Fibroblast of skin of left quadriceps (primary cell): Measurements from ENCODE around the gene APOL4.
"Not testable (repeated sequence)": the region's sequence is repeated elsewhere in the genome, so short reads cannot be mapped to it uniquely, and the experiment has no call there.

Experiments
- DNase-seq, 2 experiments: peaks; one replicate each; pipeline ENCODE4 v3.0.0-alpha.2; 2013; ENCODE audit warnings: low read depth in 2 of 2

The APOL4 gene

DNA sequence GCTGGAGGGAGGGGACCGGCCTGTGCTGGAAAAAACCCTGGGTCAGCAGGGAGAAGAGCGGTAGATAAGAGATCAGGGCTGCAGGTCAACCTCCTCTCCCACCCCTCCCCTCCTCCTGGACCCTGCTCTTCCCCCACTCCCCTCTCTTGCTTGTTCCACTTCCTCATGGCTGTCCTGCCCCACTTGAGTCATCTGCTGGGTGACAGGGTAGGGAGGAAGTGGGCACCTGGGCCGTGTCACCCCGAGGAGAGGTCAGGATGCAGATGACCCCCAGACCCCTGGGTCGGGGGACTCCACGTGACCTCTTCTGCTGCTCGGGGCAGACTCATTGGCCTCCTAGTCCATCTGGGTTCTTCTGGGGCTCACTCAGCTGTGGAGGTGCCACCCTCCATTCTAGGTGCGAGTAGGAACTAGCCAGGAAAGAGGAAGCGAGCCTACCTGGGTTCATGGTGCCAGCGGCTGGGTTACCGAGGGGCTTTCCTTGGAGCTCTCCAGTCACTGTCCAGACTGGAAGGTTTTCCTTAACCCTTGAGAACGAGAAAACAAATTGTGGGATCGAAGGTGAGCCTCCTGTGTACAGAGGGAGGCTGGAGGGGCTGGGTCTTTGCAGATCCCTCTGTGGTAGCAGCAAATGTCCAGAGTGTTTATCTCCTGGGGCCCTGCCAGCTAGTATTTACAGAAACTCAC, 31.2 kb upstream of the APOL4 start:
- DNase-seq = no peak

DNA sequence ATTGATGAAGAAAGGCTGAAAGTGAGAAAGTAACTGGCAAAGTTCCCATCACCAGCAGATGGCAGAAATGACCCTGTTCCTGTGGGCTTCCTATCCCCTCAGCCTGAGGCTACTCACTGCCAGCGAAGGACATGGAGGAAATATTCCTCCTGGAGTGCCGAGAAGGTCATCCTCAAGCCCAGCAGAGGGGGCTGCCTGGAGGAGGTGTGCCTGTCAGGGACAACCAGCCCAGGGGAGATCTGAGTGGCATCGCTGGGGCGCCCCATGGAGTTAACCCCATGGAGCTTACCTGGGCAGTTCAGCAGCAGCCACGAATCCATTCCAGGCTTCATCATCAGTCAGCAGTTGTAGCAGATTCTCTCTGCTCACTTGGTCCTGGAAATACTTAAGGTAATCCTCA, 29.4 kb upstream of the APOL4 start:
- not testable (repeated sequence) for DNase-seq

DNA sequence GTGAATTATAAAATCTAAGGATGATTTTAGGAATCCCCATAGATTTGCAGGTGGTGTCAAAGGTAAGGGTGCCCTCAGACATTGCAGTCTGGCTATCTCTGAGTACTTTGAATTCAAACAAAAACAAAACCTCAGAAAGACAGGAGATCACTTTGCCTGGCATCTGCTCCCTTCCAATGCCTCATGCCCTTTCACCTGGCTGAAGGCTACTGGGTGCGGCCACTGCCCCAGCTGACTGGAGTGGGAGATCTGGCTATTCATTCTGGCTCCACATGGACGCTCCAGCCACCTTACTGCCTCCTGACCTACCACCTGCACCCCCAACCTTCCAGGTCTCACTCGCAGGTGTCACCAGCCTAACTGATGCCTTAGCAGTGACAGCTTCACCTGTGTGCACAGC, 28.0 kb upstream of the APOL4 start:
- DNase-seq = not testable (repeated sequence)

DNA sequence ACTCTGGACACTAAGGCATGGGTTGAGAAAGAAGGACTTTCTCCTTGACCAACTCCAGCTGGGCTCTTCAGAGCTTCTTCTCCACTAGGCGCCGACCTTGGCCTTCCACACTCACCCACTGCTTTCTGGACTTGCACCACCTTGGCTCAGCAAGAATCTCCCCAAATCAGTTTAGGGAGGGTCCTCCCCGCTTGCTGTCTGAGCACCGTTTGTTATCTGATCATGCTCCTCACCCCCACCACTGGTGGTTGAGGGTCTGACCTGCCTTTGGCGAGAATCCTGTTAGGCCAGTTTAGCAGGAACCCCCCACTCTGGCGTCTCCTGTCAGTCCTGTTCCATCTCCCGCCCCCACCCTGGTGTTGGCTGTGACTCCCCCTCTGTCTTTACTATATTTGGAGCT, 27.3 kb upstream of the APOL4 start:
- no peak for DNase-seq

DNA sequence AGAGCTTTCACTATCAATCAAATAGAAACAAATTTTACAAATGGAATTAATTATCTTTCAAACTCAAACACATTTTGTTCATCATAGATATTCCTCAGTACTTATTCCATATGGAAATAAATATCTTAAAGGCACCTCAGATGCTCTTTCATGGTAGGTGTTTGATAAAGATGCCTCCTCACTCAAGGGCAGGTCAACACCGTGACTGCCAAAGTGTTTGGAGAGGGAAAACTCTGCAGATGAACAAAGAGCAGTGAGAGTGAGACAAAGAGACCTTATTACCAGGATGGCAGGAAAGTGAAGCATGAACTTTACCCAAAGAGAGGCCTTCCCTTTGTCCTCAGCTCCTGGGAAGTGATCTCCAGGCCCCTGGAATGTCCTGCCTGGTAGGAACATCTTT, 26.8 kb upstream of the APOL4 start:
- DNase-seq = not testable (repeated sequence)

DNA sequence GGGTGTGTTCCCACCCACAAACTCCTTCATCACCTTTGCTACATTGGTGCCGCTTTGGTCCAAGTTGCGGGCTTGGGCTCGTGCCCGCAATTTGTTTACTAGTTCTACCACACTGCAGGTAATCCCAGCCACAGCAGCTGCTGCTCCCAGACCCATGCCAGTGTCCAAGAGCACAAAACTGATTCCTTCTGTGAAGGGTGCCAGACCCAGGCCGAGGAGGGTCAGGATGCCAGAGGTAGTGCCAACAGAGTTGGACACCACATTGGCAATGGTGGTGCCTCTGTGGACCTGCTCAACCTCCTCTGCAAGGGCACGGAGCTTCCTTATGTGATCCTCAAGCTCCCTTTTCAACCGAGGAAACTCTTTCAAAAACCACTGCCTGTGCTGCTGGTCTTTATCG, 26.2 kb upstream of the APOL4 start:
- no peak for DNase-seq

DNA sequence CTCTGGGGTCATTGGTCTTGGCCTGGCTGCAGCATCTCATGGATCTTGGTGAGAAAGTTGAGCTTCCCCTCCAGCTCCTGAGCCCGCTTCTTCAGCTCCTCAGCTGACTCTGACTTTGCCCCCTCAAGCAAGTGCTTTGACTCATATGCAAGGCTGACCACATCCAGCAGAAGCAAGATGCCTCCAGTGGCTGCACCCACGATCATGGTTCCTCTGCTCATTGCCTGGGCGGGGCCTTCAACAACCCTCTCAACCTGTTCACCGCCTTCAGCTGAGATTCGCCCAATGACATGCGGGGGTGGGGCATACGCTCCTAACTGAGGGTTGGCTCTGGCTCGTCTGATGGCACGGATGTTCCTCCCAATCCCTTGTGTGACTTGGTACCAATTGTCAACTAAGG, 25.8 kb upstream of the APOL4 start:
- DNase-seq = no peak

DNA sequence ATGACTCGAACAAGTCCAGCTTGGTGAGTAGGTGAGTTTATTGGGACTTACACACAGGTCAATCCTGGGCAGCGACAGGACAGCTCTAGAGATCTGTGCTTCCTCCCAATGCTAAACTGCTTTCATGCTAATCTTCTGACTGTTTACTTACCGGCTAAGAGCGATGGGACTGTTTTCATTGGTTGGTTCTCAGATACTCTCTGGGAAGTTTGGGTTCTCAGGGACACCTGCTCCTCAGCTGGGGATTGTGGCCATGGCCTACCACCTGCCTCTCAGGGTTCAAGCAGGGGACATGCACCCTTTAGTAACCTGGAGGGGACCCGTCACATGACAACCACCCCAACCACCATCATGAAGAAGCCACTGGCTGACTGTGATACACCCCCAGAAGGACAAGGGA, 24.6 kb upstream of the APOL4 start:
- no peak for DNase-seq

DNA sequence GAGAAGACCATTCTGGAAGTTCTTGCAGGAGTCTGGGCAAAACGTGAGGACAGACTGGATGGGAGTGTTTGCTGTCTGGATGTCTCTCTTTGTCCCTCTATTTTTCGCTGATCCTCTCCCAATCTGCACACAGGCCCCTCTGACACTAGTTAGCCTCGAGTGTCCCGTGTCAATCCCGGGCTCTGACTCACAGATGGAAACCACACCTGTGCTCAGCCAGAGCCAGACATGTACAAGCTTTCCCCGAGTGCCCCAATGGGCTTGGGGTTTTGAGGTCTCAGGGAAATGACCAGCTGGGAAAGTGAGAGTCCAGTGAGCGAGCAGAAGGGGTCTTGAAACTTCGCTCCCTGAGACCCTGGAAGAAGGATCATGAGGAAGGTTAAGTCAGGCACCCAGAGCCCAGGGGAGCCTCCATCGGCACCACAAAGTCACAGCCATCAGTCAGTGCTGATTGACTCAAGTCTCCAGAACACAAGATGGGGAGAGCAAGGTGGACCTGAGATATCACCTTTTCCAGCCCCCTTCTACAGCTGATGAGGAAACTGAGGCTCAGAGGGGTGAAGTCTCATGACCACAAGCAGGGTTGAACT, 23.8 kb upstream of the APOL4 start:
- DNase-seq = no peak

DNA sequence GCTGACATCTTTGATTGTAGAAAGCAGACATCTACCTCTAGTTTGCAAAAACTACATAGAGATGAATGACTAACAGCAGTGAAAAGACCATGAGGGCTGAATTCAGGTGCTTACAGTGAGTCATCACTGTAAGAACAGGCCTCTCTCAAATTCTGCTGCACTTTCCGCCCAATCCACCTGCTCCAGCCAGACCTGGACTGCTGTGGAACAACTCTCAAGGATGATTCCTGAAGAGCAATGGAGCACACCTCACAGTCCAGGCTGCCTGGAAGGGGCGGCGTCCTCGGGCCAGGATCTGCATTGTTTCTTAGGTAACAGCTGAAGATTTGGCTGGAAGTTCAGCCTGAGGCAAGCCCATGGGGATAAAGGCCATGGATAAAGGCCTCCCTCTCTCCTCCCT, 22.6 kb upstream of the APOL4 start:
- no peak for DNase-seq

DNA sequence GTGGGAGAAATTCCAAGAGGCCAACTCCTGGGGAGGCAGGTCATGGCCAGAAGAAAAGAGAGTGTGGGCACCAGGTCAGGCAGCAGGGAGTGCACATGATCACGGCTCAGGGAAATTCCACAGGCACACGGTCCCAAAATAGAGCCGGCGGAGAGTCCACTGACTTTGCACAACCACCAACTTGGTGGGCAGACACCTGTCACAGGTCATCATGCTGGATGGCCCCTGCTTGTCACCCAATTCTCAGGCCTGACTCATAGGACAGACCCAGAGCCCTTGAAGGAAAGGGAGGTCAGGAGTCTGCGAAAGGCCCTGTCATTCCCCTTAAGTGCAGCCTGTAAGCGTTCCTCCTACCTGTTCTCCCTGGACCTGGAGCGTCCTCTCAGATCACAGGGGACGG, 21.9 kb upstream of the APOL4 start:
- DNase-seq = no peak

DNA sequence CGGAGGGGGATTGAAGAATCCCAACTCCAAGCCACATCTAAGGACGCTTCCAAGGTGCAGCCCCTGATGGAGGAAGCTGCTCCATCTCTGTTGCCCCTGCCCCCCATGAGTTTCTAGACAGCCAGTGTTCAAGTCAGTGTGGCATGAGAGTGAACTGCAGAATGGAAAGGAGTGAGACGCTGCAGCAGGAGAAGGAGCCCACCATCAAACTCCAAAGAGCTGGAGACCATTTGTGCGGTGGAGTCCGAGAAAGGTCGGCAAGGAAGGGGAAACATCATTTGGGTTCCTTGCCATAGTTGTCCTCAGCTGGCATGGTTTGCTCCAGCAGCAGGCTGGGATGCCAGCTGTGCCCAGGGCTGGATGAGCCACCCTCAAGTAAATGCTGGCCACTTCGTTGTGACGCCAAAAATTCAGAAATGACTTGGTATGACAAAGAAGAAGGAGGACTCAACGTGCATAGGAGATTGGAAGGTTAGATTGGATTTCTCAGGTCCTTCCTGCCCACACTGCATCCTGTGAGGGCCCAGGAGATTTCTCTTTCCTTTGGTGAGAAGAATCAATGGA, 21.4 kb upstream of the APOL4 start:
- DNase-seq = no peak

DNA sequence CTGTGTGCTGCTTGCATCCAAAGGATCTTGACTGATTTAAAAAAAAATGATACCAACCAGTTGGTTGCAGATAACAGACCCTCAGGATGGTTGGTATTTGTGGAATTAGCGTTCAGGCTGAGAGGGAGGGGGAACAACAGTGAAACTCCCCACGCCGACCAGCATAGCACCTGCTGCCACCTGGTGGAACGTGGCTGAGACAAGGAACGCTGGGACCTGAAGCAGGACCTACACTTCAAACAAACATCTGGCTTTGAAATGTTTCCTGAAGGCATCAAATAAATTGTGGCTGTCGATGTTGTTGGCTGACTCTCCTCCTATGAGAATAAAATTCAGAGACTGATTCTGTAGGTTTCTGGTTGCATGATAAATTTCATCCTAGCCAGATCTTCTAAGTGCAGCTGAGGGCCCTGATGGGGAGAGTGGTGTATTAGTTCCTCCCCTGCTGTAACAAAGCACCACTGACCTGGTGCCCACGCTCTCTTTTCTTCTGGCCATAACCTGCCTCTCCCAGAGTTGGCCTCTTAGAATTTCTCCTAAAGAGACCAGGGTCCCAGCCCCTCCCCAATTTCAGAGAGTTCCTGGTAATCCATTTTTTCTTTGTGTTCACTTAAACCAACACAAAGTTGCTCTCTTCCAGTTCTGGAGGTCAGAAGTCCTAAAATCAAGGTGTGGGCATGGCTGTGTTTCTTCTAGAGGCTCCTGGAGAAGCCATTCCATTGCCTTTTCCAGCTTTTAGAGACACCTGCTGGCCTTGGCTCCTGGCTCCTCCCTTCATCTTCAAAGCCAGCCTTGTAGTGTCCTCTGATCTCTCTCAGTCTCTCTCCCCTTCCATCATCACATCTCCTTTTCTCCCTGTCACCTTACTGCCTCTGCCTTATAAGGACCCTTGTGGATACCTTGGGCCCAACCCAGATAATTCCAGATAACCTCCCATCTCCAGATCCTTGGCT, 20.5 kb upstream of the APOL4 start:
- no peak for DNase-seq

DNA sequence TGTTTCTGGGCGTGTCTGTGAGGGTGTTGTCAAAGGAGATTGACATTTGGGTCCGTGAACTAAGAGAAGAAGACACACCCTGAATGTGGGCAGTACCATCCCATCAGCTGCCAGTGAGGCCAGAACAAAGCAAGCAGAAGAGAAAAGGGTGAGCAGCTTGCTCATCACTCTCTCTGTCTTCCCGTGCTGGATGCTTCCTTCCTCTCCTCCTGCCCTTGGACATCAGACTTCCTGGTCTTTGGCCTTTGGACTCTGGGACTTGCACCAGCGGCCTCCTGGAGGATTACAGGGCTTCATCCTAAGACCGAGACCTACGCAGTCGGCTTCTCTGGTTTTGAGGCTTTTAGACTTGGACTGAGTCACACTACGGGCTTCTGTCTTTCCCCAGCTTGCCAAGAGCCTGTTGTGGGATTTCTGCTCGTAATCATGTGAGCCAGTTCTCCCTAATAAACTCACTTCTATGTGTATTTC, 18.9 kb upstream of the APOL4 start:
- no peak for DNase-seq

DNA sequence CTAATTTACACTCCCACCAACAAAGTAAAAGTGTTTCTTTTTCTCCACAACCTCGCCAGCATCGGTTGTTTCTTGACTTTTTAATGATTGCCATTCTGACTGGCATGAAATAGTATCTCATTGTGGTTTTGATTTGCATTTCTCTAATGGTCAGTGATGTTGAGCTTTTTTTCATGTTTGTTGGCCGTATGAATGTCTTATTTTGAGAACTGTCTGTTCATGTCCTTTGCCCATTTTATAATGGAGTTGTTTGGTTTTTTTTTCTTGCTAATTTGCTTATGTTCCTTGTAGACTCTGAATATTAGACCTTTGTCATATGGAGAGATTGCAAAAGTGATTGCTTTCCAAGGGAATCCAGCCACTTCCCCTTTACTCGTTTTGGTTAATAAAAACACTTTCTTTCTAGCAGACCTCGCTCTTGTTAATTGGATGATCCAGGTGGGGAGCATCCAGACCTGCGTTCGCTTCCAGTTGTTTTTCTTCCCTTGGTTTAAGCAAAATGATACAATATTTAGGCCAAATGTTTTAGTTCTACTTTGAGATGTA, 17.1 kb upstream of the APOL4 start:
- DNase-seq = no peak

DNA sequence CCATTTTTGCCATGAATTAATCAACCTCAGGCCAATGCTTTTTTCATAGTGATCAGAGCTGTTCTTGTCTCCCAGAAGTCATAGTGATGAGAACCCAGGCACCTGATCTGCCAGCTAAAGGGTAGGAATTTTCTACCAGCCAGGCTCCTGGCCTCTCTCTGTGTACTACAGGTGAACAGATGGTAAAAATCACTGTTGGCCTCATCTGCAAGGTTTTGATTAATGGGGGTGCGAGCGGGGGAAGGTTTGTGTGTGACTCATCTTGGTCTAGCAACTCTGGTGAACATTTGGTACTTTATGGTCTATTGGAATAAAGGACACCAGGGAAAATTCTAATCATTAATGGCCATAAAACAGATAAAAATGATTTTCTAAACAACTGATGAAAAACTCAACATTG, 14.4 kb upstream of the APOL4 start:
- no peak for DNase-seq

DNA sequence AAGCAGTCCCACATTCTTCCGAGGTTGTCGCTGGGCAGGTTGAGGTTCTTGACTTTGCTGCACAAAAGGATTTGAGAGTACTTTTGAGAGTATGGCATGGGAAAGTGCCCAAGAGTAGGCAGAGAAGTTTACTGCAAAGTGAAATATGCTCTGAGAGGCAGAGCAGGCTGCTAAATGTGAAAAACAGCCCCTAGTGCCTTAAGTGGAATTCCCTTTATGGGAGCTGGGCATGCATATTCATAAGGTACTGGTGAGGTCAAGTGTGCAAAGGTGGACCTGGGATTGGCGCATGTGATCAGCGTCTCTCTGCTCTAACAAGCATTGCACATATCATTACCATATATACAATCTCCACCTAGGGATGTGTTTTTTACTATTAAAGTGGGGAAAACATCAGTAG, 12.0 kb upstream of the APOL4 start:
- no peak for DNase-seq

DNA sequence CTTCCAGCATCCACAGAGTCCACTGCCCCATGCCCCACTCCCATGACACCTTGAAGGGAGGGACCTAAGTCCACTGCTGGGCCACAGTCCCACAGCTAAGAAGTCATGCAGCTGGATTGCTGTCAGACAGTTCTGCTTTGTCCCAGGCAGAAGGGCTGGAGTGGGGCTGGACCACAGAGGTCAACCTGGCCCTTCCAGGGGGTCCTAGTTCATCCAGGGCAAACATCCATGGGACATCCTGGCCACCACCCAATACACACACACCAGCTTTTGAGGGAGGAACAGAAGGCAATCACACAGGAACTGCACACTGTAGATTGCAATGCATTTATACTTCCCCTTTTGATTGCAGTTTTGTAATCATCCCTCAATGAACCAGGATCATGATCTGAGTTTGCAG, 11.3 kb upstream of the APOL4 start:
- DNase-seq = no peak

DNA sequence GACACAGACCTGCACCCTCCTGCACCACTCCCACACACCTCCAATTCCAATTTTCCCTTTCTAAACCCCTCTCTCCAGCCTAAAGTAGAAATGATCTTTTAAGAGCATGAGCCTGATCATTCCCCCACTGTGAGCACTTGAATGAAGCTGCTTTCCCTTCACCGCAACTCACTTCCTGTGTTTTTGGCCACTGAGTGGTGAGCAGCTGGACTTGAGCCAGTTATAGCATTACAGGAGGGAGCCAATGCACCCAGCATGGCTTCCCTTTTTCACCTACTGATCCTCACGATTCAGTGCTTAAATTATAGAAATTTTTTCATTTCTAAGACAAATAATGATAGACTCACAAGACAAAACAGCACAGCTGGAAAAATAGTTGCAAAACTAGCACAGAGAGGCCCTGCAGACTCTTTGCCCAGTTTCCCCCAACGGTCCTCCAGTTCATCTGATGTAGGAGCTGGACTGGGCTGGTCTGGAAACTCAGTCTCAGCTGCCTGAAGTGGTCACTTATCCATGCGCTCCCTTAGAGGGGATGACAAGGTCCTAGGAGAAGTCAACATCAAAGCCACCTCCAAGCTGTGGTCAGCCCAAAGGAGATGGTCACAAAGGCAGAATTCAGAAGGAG, 9.7 kb upstream of the APOL4 start:
- DNase-seq = no peak

DNA sequence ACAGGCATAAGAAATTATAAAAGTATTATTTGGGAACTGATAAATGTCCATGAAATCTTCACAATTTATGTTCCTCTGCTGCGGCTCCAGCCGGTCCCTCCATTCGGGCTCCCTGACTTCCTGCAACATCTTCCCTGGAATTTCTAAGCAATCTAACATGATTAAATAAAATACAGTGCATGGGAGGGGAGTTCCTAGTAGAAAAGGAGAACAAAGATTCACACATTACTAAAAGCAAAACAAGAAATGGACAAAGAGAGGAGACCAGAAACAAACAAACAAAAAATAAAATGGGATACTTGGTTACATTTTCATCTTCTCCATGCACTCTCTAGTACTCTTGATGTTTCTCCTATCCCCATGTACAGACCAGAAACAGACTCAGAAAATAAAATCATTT, 8.6 kb upstream of the APOL4 start:
- DNase-seq = no peak

DNA sequence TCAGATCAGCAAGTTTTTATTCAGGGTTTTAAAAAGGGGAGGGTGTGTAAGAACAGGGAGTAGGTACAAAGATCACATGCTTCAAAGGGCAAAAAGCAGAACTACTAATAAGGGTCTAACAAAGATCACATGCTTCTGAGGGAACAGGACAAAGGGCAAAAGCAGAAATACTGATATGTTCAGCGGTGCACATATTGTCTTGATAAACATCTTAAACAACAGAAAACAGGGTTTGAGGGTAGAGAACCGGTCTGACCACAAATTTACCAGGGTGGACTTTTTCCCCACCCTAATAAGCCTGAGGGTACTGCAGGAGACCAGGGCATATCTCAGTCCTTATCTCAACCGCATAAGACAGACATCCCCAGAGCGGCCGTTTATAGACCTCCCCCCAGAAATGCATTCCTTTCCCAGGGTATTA, 7.9 kb upstream of the APOL4 start:
- not testable (repeated sequence) for DNase-seq

DNA sequence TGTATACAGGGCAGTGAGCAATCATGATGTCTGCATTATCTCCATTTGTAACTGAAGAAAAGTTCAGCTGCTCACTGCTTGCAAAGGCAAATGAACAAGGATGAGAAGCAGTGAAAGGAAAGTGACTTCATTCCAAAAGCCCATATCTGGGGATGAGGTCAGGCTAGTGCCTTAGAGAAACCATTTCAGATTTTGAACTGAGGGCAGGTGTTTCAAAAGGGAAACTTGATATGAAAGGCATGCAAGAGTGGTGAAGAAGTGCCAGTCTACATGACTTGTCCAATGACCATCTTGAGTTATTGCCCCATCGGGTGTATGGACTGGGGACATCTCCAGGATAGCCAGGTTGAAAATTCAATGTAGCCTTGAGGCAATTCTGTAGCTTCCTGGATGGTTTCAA, 7.3 kb upstream of the APOL4 start:
- no peak for DNase-seq
